Caco-2 (cell line): Measurements from ENCODE around the gene TRMT112. TPM values are rescaled to one million over a fixed set of nuclear protein-coding genes. Genes with fewer than 3 reads are reported as not detected.

Experiments used
- Bru-seq: library from RNA; stranded (reverse); fragments of 400-500 nt; gene quantifications from one replicate; lab custom pipeline; 2021; lab: Mats Ljungman, UMichigan
- BruChase-seq, 2 experiments: library from RNA; stranded (reverse); fragments of 400-500 nt; gene quantifications; one replicate each; lab custom pipeline; 2021; lab: Mats Ljungman, UMichigan
- BruUV-seq: library from RNA; stranded (reverse); fragments of 400-500 nt; replicated peaks from 2 replicates; lab custom pipeline; 2021; lab: Mats Ljungman, UMichigan
- CTCF ChIA-PET: fragments of 300-600 bp; sonication (Branson Sonifier 250); formaldehyde crosslinking; loops from one replicate; lab custom pipeline; 2022; ENCODE audit warnings: antibody characterized with exemption; lab: Charles Lee
- POLR2A ChIA-PET: fragments of 300-600 bp; sonication (Branson Sonifier 250); formaldehyde crosslinking; loops from one replicate; lab custom pipeline; 2022; ENCODE audit warnings: antibody characterized with exemption; lab: Charles Lee
- DNase-seq, 2 experiments: peaks; one replicate each; pipeline versions ENCODE4 v3.0.0 to v3.0.0-alpha.2; 2020 to 2022
- H3K27me3 ChIP-seq: replicated peaks from 2 replicates; pipeline ENCODE4 v1.6.0; 2011; ENCODE audit warnings: low read length; ENCODE audit not compliant: control insufficient read depth, insufficient read depth
- H3K36me3 ChIP-seq: 2 replicates; pipeline ENCODE4 v1.5.1; 2011; ENCODE audit warnings: low read length; ENCODE audit not compliant: control insufficient read depth, insufficient read depth
- H3K4me1 ChIP-seq: fragments of 250-450 bp; sonication (Bioruptor Pico); 2 replicates; pipeline ENCODE4 v1.5.1; 2020; ENCODE audit warnings: mild to moderate bottlenecking
- H3K4me3 ChIP-seq: 2 replicates; pipeline ENCODE4 v1.5.1; 2011; ENCODE audit warnings: low read depth, mild to moderate bottlenecking, control low read depth, low read length
- H3K9me3 ChIP-seq: fragments of 250-450 bp; sonication (Bioruptor Pico); 2 replicates; pipeline ENCODE4 v1.5.1; 2020; ENCODE audit warnings: mild to moderate bottlenecking, moderate library complexity
- H3K27ac Mint-ChIP-seq: one replicate; pipeline ENCODE4 v1.8.0; 2022; ENCODE audit warnings: mixed read lengths; ENCODE audit not compliant: unreplicated experiment
- H3K27me3 Mint-ChIP-seq: one replicate; pipeline ENCODE4 v1.8.0; 2022; ENCODE audit warnings: mixed read lengths; ENCODE audit not compliant: insufficient read depth, unreplicated experiment
- H3K36me3 Mint-ChIP-seq: one replicate; pipeline ENCODE4 v1.8.0; 2022; ENCODE audit warnings: mild to moderate bottlenecking, mixed read lengths; ENCODE audit not compliant: insufficient read depth, unreplicated experiment
- H3K4me1 Mint-ChIP-seq: one replicate; pipeline ENCODE4 v1.8.0; 2022; ENCODE audit warnings: low read depth, mixed read lengths; ENCODE audit not compliant: unreplicated experiment
- H3K4me3 Mint-ChIP-seq: one replicate; pipeline ENCODE4 v1.8.0; 2022; ENCODE audit warnings: mild to moderate bottlenecking, moderate library complexity, mixed read lengths; ENCODE audit not compliant: unreplicated experiment
- H3K9me3 Mint-ChIP-seq: one replicate; pipeline ENCODE4 v1.8.0; 2022; ENCODE audit warnings: mixed read lengths; ENCODE audit not compliant: unreplicated experiment
- intact Hi-C: fragments of 100-400 bp; cut with micrococcal nuclease; formaldehyde crosslinking; loops from one replicate; pipeline ENCODE4 v1.10.0; 2022; ENCODE audit not compliant: unreplicated experiment
- long read RNA-seq: library from polyadenylated mRNA; stranded (forward); transcript quantifications from one replicate; pipeline ENCODE4 v2.0.0, GENCODE V29; 2022
- total RNA-seq: library from RNA; stranded (reverse); gene quantifications from 2 replicates; pipeline ENCODE4 v1.2.3, GENCODE V29; 2022
- TF ChIP-seq, protein P1 (sequence below), 2 experiments: fragments of 200-600 bp in 1 of 2; IDR thresholded peaks; 1 replicate in 1 of 2; 2 replicates in 1 of 2; pipeline versions ENCODE4 v1.5.1 to v1.8.0; 2011 to 2022; ENCODE audit warnings: antibody characterized with exemption in 1 of 2, control low read depth in 1 of 2, inconsistent platforms in 1 of 2, low read depth in 1 of 2, low read length in 1 of 2, mild to moderate bottlenecking in 1 of 2, moderate library complexity in 1 of 2; ENCODE audit not compliant: insufficient read depth in 1 of 2, severe bottlenecking in 1 of 2, unreplicated experiment in 1 of 2

The TRMT112 gene
- total RNA-seq = 235 and 246 TPM in 2 replicates
- Bru-seq, nascent RNA = percentile 97 among the genes with signal in this experiment
- percentile 99 among the genes with signal in this experiment for BruChase-seq, experiment 1, labeled RNA remaining after a 2-hour chase
- BruChase-seq, experiment 2, labeled RNA remaining after a 6-hour chase = percentile 100 among the genes with signal in this experiment
- long read RNA-seq, transcript TRMT112-206 (4 exons, 1,106 nt) = major isoform, 226 of 251 reads
- long read RNA-seq, transcript TRMT112-205 (3 exons, 659 nt) = minor isoform, 8 of 251 reads
- long read RNA-seq, transcript TRMT112-203 (3 exons, 823 nt) = minor isoform, 7 of 251 reads
- long read RNA-seq, partial matches to known transcripts = 1 of 251 reads
- long read RNA-seq, other reads (novel, unspliced or antisense) = 4 of 251 reads

DNA sequence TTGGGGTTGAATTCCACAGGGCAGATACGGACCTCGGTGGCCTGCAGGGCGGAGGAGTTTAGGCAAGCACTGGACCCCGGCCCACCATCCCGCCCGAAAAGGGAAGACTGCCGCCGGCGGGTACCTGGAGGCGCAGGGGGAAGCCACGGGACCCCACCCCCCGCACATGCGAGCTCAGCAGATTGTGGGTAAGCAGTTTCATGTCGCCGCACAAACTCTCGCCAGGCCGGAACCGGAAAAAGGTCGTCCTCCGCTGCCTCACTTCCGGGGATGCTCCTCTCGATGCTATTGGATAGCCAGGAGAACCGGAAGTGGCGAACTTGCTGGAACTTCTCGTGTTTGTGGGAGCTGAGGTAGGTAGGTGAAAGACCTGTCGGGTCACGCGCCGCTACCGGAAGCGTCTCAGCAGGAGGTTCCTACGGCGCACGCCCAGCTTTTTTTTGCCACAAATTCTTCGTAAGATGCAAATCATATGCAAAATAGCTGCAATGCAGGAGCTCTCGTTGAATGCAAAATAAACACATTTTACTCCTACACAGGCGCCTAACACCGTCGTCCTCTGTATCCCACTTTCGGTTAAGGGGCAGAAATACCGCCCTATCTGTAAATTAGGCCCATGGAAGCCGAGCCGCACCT is at the start of gene TRMT112:
Gene TRMT112 (minus strand): TSS at position 235 of the 636 bp plus-strand sequence. CDS start 33 bp downstream, at position 202.
- no peaks in the 10 kb centered on the region for H3K27me3 Mint-ChIP-seq
- TF ChIP-seq, protein P1, sequence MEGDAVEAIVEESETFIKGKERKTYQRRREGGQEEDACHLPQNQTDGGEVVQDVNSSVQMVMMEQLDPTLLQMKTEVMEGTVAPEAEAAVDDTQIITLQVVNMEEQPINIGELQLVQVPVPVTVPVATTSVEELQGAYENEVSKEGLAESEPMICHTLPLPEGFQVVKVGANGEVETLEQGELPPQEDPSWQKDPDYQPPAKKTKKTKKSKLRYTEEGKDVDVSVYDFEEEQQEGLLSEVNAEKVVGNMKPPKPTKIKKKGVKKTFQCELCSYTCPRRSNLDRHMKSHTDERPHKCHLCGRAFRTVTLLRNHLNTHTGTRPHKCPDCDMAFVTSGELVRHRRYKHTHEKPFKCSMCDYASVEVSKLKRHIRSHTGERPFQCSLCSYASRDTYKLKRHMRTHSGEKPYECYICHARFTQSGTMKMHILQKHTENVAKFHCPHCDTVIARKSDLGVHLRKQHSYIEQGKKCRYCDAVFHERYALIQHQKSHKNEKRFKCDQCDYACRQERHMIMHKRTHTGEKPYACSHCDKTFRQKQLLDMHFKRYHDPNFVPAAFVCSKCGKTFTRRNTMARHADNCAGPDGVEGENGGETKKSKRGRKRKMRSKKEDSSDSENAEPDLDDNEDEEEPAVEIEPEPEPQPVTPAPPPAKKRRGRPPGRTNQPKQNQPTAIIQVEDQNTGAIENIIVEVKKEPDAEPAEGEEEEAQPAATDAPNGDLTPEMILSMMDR (IDR thresholded peaks at IDR 0.05; ENCODE audit: insufficient read depth in 1 of 2, low read depth in 1 of 2, low read length in 1 of 2, severe bottlenecking in 1 of 2, unreplicated experiment in 1 of 2) = no peak
- Histone ChIP-seq H3K9me3 (no peaks in the 10 kb centered on the region), H3K4me3 (peak within 1 kb of the TSS; percentile 70), H3K27me3 (no peaks in the 10 kb centered on the region), H3K36me3 (peaks cover 5% of the 10 kb centered on the region), H3K4me1 (peaks cover 15% of the 10 kb centered on the region)
- BruUV-seq = no TSS peak
- peak; percentile 97 to 100 for DNase-seq
- peak within 1 kb of the TSS; percentile 84 for H3K4me3 Mint-ChIP-seq
- H3K4me1 Mint-ChIP-seq = peaks cover 35% of the 10 kb centered on the region
- no peaks in the 10 kb centered on the region for H3K9me3 Mint-ChIP-seq
- H3K27ac Mint-ChIP-seq = peak within 1 kb of the TSS; percentile 97
- H3K36me3 Mint-ChIP-seq = peaks cover 72% of the 10 kb centered on the region
- intact Hi-C loops = loop anchor here (1.0 to 5.0 kb wide), 6 partner anchors 12 to 331 kb away; partner anchors contain the start of gene ESRRA
- ChIA-PET CTCF (interaction anchor here (0.6 to 3.6 kb wide), 34 partner anchors 9 to 958 kb away, joined by 3 to 274 read pairs (median 6); partner anchors contain the start of genes CATSPERZ, ESRRA, MACROD1 and SF1), POLR2A (interaction anchor here (0.5 to 2.6 kb wide), 37 partner anchors 12 to 1192 kb away, joined by 3 to 86 read pairs (median 6); partner anchors contain the start of genes BAD, ESRRA, GPR137 and MACROD1)

DNA sequence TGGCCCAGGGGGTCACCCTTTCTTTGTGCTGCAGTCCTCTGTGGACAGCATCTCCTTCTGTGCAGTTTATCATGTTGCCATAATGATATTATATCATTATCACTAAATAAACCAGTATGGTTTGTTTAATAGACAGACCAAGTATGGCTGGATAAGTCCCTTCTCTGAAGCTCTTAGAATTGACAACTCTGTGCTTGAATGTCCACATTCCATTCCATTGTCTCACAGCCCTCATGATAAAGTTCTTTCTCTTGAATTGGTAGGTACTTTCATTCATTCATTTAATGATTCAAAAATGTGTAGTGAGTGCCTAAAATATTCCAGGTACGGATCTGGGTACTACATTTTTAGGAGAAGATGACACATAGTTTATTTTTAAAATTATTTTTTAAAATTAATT is 49.4 kb upstream of the TRMT112 start:
- no peaks in the 10 kb centered on the region for H3K27me3 Mint-ChIP-seq
- ChIA-PET CTCF (interaction anchor here (1.2 to 2.6 kb wide), 3 partner anchors 10 to 49 kb away, joined by 3 to 13 read pairs (median 5); partner anchors contain the start of genes PRDX5 and TRMT112), POLR2A (no interaction called here)
- H3K4me1 Mint-ChIP-seq = peaks cover 8% of the 10 kb centered on the region
- peak overlapping the region; percentile 52 for H3K4me3 Mint-ChIP-seq
- Histone ChIP-seq H3K4me3 (no peak overlapping the region), H3K9me3 (no peaks in the 10 kb centered on the region), H3K27me3 (no peaks in the 10 kb centered on the region), H3K4me1 (peaks cover 10% of the 10 kb centered on the region), H3K36me3 (peaks cover 3% of the 10 kb centered on the region)
- no peaks in the 10 kb centered on the region for H3K9me3 Mint-ChIP-seq
- H3K36me3 Mint-ChIP-seq = peaks cover 92% of the 10 kb centered on the region
- peak overlapping the region; percentile 81 for H3K27ac Mint-ChIP-seq
- intact Hi-C loops = no loop called here
- BruUV-seq = no TSS peak
- TF ChIP-seq, protein P1 (IDR thresholded peaks at IDR 0.05; ENCODE audit: insufficient read depth in 1 of 2, low read depth in 1 of 2, low read length in 1 of 2, severe bottlenecking in 1 of 2, unreplicated experiment in 1 of 2) = no peak
- DNase-seq = no peak

DNA sequence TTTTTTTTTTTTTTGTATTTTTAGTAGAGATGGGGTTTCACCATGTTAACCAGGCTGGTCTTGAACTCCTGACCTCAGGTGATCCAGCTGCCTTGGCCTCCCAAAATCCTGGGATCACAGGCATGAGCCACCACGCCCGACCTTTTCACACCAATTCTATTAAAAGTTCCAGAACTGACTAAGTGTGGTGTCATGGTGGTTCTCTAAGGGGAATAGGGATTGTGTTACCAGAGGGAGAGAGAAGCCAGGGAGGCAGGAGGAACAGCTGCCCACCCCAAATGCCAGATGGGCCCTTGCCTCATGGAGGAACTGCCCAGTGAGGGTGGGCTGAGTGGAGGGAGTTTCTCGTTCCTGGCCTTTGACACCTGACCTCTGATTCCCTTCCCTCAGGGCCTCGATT is 47.6 kb upstream of the TRMT112 start:
- Mint-ChIP-seq H3K36me3 (peaks cover 97% of the 10 kb centered on the region), H3K27me3 (no peaks in the 10 kb centered on the region), H3K4me1 (peaks cover 9% of the 10 kb centered on the region), H3K9me3 (no peaks in the 10 kb centered on the region), H3K27ac (no peak overlapping the region), H3K4me3 (no peak overlapping the region)
- Histone ChIP-seq H3K4me1 (peaks cover 18% of the 10 kb centered on the region), H3K36me3 (peaks cover 8% of the 10 kb centered on the region), H3K9me3 (no peaks in the 10 kb centered on the region), H3K4me3 (no peak overlapping the region), H3K27me3 (no peaks in the 10 kb centered on the region)
- no peak for DNase-seq
- ChIA-PET CTCF (no interaction called here), POLR2A (no interaction called here)
- BruUV-seq = no TSS peak
- TF ChIP-seq, protein P1 (IDR thresholded peaks at IDR 0.05; ENCODE audit: insufficient read depth in 1 of 2, low read depth in 1 of 2, low read length in 1 of 2, severe bottlenecking in 1 of 2, unreplicated experiment in 1 of 2) = no peak
- intact Hi-C loops = no loop called here
